Heart right ventricle (tissue), 16 donors: ENCODE results near the gene ZNF488. TPM values are rescaled to one million over a fixed set of nuclear protein-coding genes. Genes with fewer than 3 reads are reported as not detected.

Experiments
- ATAC-seq, 8 donors: fragments of 200-7000 bp; cut with Tn5 transposase; one replicate each; pipeline ENCODE4 v1.9.1; 2020; ENCODE audit warnings: mild to moderate bottlenecking in 8 of 8, moderate library complexity in 8 of 8, moderate number of reproducible peaks in 1 of 8
- DNase-seq, 2 donors: peaks; one replicate each; pipeline ENCODE4 v3.0.0-alpha.2; 2020
- H3K27ac ChIP-seq, 10 donors: fragments of 200-600 bp; sonication (generic) in 2 of 10; one replicate each; pipeline versions ENCODE4 v1.5.0 to v1.8.0; 2020 to 2022; ENCODE audit warnings: mild to moderate bottlenecking in 3 of 10
- H3K27me3 ChIP-seq, 7 donors: fragments of 200-600 bp; one replicate each; pipeline ENCODE4 v1.8.0; 2021 to 2022; ENCODE audit warnings: mild to moderate bottlenecking in 2 of 7
- H3K36me3 ChIP-seq, 9 donors: fragments of 200-600 bp; sonication (generic) in 1 of 9; one replicate each; pipeline versions ENCODE4 v1.5.0 to v1.8.0; 2020 to 2022; ENCODE audit warnings: mild to moderate bottlenecking in 2 of 9
- H3K4me1 ChIP-seq, 9 donors: fragments of 200-600 bp; sonication (generic) in 1 of 9; one replicate each; pipeline versions ENCODE4 v1.5.0 to v1.8.0; 2020 to 2022; ENCODE audit warnings: mild to moderate bottlenecking in 4 of 9
- H3K4me3 ChIP-seq, 10 donors: fragments of 200-600 bp; sonication (generic) in 2 of 10; one replicate each; pipeline versions ENCODE4 v1.5.0 to v1.8.0; 2020 to 2022; ENCODE audit warnings: mild to moderate bottlenecking in 7 of 10, moderate library complexity in 2 of 10
- H3K9me3 ChIP-seq, 11 donors: fragments of 200-600 bp in 10 of 11; sonication (generic) in 2 of 11; one replicate each; pipeline versions ENCODE4 v1.5.0 to v1.8.0; 2013 to 2022; ENCODE audit warnings: mild to moderate bottlenecking in 2 of 11, control low read depth in 1 of 11, moderate library complexity in 1 of 11
- WGBS, 2 donors: extraction: QIAGEN DNeasy Blood & Tissue Kit; methylation state at CpG; one replicate each; pipeline ENCODE4 v1.1.7; 2013; ENCODE audit warnings: inconsistent platforms in 1 of 2; 5-methylcytosine and 5-hydroxymethylcytosine counted together
- intact Hi-C, 10 donors: fragments of 100-400 bp; cut with DNase I; formaldehyde crosslinking; loops; one replicate each; pipeline versions ENCODE4 v1.11.1 to v1.14.2; 2022
- polyA plus RNA-seq, 2 donors: library from polyadenylated mRNA; stranded (reverse); fragments of 200-250 nt; gene quantifications; one replicate each; pipeline ENCODE4 v1.2.3, GENCODE V29; 2013
- total RNA-seq, 10 donors: library from RNA; stranded (reverse); fragmentation: NEBNext Ultra II Directional in 3 of 10; extraction: Animal tissue kit (Norgen Biotek cat#: 25700) in 3 of 10; gene quantifications; one replicate each; pipeline versions ENCODE4 v1.2.1 to v1.2.4, GENCODE V29; 2021 to 2023
- TF ChIP-seq, protein P1 (sequence below), 9 donors: fragments of 200-600 bp; sonication (generic) in 2 of 9; IDR thresholded peaks; one replicate each; pipeline versions ENCODE4 v1.5.0 to v1.8.0; 2021 to 2022; ENCODE audit warnings: antibody characterized with exemption in 9 of 9, mild to moderate bottlenecking in 5 of 9, moderate library complexity in 1 of 9
- donor health status: Arrhythmogenic right ventricular cardiomyopathy.
- donor health status: ischemic (EF 13 %, LVEDD 7.1; RV severe dilation, severe dysfunction).
- donor health status: healthy with polysubstance abuse.
- donor health status: DM: no; HTN: yes; CAD: no.
- donor health status: DM: no; HTN: no; CAD: no.
- donor health status: ischemic (EF 25% LVEDD 6.9; RV normal size, moderate dysfunction).
- donor health status: ischemic (EF 25% LVEDD 5.7; RV mildly dilated, moderate dysfunction).
- donor health status: healthy.
- donor health status: DM: yes; HTN: yes; CAD: no.
- donor health status: Ischemic cardiomyopathy.
- donor health status: ischemic (EF 35%, LVEDD 5.7; RV mildly dilated, moderate dysfunction).
- donor health status: nonischemic (EF 11% LVEDD 7.7; RV severe dilation, severe dysfunction).
- donor health status: DM: yes; HTN: yes; CAD: no.
- donor health status: PGD.
- donor health status: ischemic (EF 29% LVEDD 5.4; RV normal size, mild dysfunction).
- donor health status: nonischemic (EF 23%, LVEDD 6.1; RV moderate dilation, normal function).

ZNF488 gene
- total and polyA plus RNA-seq, 12 donors: 0.05 to 0.14 (median 0.09) TPM; not detected in 7

DNA sequence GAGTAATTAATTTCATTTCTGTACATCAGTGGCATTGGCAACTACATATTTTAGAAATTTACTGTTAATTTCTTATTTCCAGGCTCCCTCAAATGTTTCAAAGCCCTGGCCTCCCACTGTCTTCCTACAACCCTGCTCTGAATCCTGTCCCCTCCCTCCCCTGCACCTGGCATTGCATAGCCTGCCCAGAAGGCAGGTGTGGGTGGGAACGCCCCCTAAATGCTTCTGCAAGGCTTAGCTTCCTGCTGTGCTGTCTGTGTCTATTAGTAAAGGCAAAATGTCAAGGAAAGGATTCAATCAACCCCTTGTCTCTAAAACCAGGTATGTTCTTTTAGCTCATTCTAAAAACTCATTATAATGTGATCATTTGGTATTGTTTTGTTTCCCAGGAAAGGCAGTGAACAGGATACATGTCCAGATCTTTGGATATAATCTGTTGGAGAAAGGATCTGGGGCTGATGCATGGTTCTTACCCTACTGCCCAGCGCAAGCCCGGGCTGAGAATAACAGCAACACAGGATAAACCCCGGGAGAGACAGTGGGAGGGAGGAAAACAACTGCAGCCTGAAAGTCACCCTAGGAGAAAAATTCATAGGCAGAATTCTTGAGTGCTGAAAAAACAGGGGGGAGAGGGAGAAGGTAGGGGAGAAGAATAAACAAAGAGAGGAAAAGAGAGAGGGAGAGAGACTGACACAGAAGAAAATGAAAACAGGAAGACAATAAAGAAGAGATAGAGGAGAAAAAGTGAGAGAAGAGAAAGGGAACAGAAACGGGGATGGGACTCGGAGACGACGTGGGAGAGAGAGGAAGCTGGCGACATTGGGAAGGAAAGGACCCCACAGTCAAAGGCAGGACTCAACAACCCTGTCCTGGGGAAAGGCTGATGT lies 589 bp downstream of the ZNF488 start:
- Histone ChIP-seq H3K4me3 (peak overlapping the region; percentile 57 to 96 (median 78)), H3K36me3 (no peaks in the 10 kb centered on the region), H3K27ac (peak overlapping the region in 1 of 10 donors; percentile 80), H3K4me1 (peaks cover 0 to 12% (median 7%) of the 10 kb centered on the region in 9 donors), H3K9me3 (no peaks in the 10 kb centered on the region), H3K27me3 (peaks cover 0 to 25% (median 3%) of the 10 kb centered on the region in 7 donors)
- ATAC-seq (no peak), DNase-seq (no peak)
- 15 to 17% methylated on average over 9 of the region's 9 CpGs for WGBS, 2 donors
- TF ChIP-seq, protein P1, sequence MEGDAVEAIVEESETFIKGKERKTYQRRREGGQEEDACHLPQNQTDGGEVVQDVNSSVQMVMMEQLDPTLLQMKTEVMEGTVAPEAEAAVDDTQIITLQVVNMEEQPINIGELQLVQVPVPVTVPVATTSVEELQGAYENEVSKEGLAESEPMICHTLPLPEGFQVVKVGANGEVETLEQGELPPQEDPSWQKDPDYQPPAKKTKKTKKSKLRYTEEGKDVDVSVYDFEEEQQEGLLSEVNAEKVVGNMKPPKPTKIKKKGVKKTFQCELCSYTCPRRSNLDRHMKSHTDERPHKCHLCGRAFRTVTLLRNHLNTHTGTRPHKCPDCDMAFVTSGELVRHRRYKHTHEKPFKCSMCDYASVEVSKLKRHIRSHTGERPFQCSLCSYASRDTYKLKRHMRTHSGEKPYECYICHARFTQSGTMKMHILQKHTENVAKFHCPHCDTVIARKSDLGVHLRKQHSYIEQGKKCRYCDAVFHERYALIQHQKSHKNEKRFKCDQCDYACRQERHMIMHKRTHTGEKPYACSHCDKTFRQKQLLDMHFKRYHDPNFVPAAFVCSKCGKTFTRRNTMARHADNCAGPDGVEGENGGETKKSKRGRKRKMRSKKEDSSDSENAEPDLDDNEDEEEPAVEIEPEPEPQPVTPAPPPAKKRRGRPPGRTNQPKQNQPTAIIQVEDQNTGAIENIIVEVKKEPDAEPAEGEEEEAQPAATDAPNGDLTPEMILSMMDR (IDR thresholded peaks at IDR 0.05): no peak
- intact Hi-C loops: loop anchor here in 2 of 10 donors (2.0 to 5.0 kb wide), 2 partner anchors 19 to 1101 kb away; no protein-coding TSS in a partner anchor

DNA sequence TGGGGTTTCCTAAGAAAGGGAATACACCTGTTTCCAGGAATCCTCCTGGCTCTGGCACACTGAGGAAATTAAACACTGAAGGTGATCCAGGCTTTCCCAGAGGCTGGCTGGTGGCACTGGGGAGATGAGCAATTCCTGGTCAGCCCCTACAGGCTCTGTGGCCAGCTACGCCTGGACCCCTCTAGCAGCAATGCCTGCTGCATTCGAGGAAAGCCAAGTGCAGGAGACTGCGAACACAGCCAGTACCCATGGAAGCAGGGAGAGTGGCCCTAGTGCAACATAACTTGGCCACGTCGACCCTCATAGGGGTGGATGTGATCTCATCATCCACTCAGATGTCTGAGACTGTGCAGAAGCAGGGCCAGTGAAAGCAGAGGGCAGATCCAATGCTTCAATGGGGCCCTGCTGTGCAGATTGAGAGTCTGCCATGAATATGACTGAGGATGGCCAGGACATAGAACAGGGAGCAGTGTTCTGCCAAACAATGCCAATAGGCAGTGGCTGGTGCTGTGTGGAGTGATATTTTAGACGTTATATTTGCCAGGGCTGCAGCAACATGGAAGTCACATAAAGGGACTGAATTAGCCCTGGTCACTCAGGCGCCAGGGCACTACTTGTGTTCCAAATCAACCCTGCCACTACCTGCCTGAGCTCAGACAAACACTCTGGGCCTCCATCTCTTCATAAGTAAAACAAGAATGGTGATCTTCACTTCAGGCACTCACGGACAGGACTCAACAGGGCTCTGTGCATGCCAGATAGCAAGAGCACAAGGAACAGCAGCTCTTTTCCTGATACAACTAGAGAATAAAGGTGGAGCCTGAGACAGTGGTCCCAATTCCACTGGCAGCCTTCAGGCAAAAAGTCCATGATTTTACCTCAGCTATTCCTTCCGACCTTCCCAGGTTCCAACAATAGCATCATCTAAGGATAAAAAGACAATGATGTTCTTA lies 2.4 kb downstream of the ZNF488 start:
- no peaks in the 10 kb centered on the region for H3K36me3 ChIP-seq
- H3K27me3 ChIP-seq: peaks cover 0 to 41% (median 14%) of the 10 kb centered on the region in 7 donors

DNA sequence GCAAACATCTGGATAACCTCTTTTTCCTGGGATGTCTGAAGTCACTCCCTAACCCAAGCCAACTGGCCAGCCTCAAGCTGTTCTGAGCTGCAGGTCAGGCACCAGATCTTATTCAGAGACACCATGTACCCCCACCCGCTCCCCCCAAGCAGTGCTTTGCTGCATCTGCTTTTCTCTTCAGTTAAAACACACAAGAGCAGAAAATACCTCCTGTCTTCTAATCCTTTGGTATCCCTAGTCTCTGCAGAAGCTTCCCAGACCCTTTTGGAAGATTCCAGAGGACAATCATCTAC lies 3.0 kb downstream of the ZNF488 start:
- Histone ChIP-seq H3K27me3 (peaks cover 0 to 48% (median 20%) of the 10 kb centered on the region in 7 donors), H3K36me3 (no peaks in the 10 kb centered on the region), H3K4me3 (no peak overlapping the region), H3K27ac (no peak overlapping the region), H3K9me3 (no peaks in the 10 kb centered on the region), H3K4me1 (peaks cover 0 to 12% (median 7%) of the 10 kb centered on the region in 9 donors)
- DNase-seq (no peak), ATAC-seq (no peak)
- TF ChIP-seq, protein P1 (IDR thresholded peaks at IDR 0.05): no peak
- intact Hi-C loops: loop anchor here in 1 of 10 donors (5.0 kb wide), 1 partner anchor 1099 kb away; no protein-coding TSS in a partner anchor
- WGBS, 2 donors: 66 to 72% methylated on average over 1 of the region's 1 CpG

More for the DNA sequence above, 2.4 kb downstream of the ZNF488 start:
- DNase-seq (no peak), ATAC-seq (no peak)
- 74 to 77% methylated on average over 9 of the region's 9 CpGs for WGBS, 2 donors
- Histone ChIP-seq H3K9me3 (no peaks in the 10 kb centered on the region), H3K4me1 (peaks cover 0 to 12% (median 7%) of the 10 kb centered on the region in 9 donors), H3K4me3 (no peak overlapping the region), H3K27ac (no peak overlapping the region)
- TF ChIP-seq, protein P1 (IDR thresholded peaks at IDR 0.05): no peak
- intact Hi-C loops: loop anchor here in 1 of 10 donors (5.0 kb wide), 1 partner anchor 1099 kb away; no protein-coding TSS in a partner anchor
